Stimulated activated CD8-positive, alpha-beta memory T cell treated with anti-CD3 and anti-CD28 coated beads, Interleukin-15, amount 100 ng/mL, for 48 hours (primary cell): Measurements from ENCODE around the gene HECTD4.

Experiments used
- DNase-seq, 2 donors: peaks; one replicate each; pipeline ENCODE4 v3.0.0-alpha.2; 2020; ENCODE audit warnings: low read depth in 2 of 2

Gene HECTD4

GRCh38 chr12:112208301-112208910 lies 173.8 kb downstream of the HECTD4 start:
- no peak for DNase-seq

GRCh38 chr12:112207397-112207924 lies 174.8 kb downstream of the HECTD4 start:
- no peak for DNase-seq

DNA sequence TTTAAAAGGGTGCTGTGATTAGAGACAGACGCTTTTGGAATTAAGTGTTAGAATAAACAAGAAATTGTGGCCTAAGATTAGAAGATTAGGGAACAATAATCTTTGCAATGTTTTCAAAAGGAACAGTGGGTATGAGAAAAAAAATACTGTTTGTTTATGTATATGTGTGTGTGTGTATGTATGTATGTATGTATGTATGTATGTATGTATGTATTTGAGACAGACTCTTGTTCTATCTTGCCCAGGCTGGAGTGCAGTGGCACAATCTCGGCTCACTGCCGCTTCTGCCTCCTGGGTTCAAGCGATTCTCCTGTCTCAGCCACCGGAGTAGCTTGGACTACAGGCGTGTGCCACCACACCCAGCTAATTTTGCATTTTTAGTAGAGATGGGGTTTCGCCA lies 175.3 kb downstream of the HECTD4 start:
- no peak for DNase-seq

DNA sequence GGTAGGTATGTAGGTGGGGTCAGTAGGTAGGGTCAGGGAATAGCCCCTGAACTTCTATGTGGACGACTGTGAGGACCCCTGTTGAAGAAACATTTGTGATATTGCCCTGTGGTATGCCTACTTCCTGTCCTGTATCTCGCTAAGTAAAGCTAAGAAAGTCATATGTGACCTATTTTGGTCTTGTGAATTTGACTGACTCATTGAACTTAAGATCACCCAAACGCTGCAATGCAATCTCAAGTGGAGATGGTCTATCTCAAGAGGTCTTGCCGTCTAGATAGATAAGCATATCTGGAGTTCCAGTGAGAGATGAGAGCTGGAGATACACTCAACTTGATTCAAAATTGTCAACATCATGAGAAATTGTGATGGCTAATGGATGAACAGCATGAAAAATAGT lies 183.1 kb downstream of the HECTD4 start:
- no peak for DNase-seq

- peak; percentile 24 to 26 for DNase-seq
Observed at GRCh38 chr12:112198120-112198733, 184.0 kb downstream of the HECTD4 start.

GRCh38 chr12:112196196-112196875 lies 185.9 kb downstream of the HECTD4 start:
- DNase-seq: no peak

GRCh38 chr12:112194601-112195247 lies 187.5 kb downstream of the HECTD4 start:
- no peak for DNase-seq

DNA sequence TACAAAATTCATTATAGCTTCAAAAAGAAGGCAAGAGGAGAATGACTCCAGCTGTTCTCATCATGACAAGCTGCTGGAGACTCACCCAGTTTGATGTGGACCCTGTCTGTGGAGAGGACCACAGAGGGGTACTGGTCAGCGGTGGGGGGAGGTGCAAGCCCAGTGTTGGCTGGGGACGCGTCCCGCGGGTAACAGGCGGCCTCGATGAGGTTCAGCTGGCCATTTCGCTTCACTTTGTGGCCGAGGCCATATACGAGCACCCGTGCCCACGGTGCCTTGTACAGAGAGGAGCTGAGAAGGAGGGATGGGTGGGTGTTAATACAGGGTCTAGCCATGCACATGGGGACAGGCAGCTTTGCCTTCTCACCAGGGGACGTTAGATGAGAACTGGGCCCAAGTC lies 189.8 kb downstream of the HECTD4 start:
- DNase-seq: no peak

- DNase-seq: no peak
Observed at GRCh38 chr12:112191840-112192321, 190.3 kb downstream of the HECTD4 start.

- no peak for DNase-seq
Observed at GRCh38 chr12:112191201-112191600, 191.0 kb downstream of the HECTD4 start.

GRCh38 chr12:112190231-112191025 lies 191.8 kb downstream of the HECTD4 start:
- no peak for DNase-seq

GRCh38 chr12:112188130-112188830 lies 194.0 kb downstream of the HECTD4 start:
- no peak for DNase-seq

GRCh38 chr12:112185093-112185923 lies 196.9 kb downstream of the HECTD4 start:
- DNase-seq: no peak

GRCh38 chr12:112184056-112184887 lies 198.0 kb downstream of the HECTD4 start:
- DNase-seq: no peak

- DNase-seq: peak; percentile 28 to 34
Observed at GRCh38 chr12:112183141-112184021, 198.8 kb downstream of the HECTD4 start.

GRCh38 chr12:112182499-112182898 lies 199.7 kb downstream of the HECTD4 start:
- DNase-seq: no peak

DNA sequence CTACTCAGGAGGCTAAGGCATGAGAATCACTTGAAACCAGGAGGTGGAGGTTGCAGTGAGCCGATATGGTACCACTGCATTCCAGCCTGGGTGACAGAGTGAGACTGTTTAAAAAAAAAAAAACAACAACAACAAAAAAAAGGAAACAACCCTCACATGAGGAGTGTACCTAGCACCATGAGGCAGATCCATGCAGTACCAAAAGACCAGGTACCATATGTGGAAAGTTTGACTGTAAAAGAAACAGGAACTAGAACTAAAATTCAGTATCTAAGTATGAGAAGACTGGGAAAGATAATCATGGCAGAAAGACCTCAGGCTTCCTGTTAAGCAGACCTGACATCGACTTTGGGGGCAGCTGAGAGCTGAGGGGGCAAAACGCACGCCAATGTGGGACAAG lies 201.8 kb downstream of the HECTD4 start:
- no peak for DNase-seq

- no peak for DNase-seq
Observed at GRCh38 chr12:112179916-112180315, 202.3 kb downstream of the HECTD4 start.
